SU-DHL-6 (cell line): ENCODE results near the gene PTGIR.

Source experiments
- CTCF ChIP-seq: fragments of 200-600 bp; sonication (generic); IDR thresholded peaks from one replicate; pipeline ENCODE4 v1.5.1; 2017; ENCODE audit warnings: antibody characterized with exemption, mild to moderate bottlenecking, low read length, moderate library complexity; ENCODE audit not compliant: insufficient read depth, poor library complexity, severe bottlenecking
- EZH2phosphoT487 ChIP-seq: fragments of 200-600 bp; sonication (generic), shearing (Covaris generic); conservative IDR thresholded peaks from 2 replicates; pipeline ENCODE4 v1.6.1; 2018; ENCODE audit warnings: mild to moderate bottlenecking, antibody characterized with exemption, low read length, moderate library complexity, mixed read lengths

DNA sequence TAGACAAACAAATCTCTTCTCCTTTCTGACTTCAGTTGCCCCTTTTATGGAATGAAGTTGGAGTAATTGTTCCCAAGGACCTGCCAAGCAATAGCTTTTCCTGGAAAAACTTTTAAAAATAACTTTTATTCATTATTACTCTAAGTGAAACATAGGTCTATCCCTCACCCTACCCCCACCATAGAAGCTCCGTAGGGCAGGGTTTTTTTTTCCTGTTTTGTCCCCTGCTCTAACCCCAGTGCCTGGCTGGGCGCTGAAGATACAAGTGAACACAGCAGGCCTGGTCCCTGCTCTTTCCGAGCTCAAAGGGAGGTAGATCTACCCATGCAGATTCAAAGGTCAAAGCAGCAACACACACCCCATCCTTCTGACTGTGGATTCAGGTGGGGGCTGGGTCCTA lies 19.8 kb upstream of the PTGIR start:
- TF ChIP-seq CTCF (no peak), EZH2phosphoT487 (no peak)
